OCI-LY7 (cell line): Measurements from ENCODE around the gene SNX13.

Experiments used
- CTCF ChIP-seq: fragments of 200-600 bp; sonication (generic); conservative IDR thresholded peaks from 2 replicates; pipeline ENCODE4 v1.5.1; 2014; ENCODE audit warnings: mild to moderate bottlenecking, antibody characterized with exemption, low read length, moderate library complexity, mixed read lengths
- EZH2phosphoT487 ChIP-seq: fragments of 200-600 bp; sonication (generic); IDR thresholded peaks from 2 replicates; pipeline ENCODE4 v1.6.1; 2018; ENCODE audit warnings: low read depth, borderline replicate concordance, mild to moderate bottlenecking, mixed run types, antibody characterized with exemption, low read length, moderate library complexity, mixed read lengths

- TF ChIP-seq CTCF (no peak), EZH2phosphoT487 (no peak)
These were observed 4.0 kb downstream of the SNX13 start for GRCh38 chr7:17936321-17936720.
